Kasumi-1 (cell line): ENCODE measurements around the gene FILIP1.
A peak's percentile ranks its signal among the peaks of the same experiment; 100 is the strongest.

ENCODE experiments used
- DNase-seq, 2 experiments: peaks; one replicate each; lab custom pipeline; 2025; lab: John Stamatoyannopoulos, UW

FILIP1 gene

GRCh38 chr6:75495011-75495410 lies 1.4 kb upstream of the FILIP1 start:
- no peak for DNase-seq

GRCh38 chr6:75494290-75494689 lies 690 bp upstream of the FILIP1 start:
- no peak for DNase-seq

- DNase-seq: no peak
Observed at GRCh38 chr6:75492386-75493153, 1.0 kb downstream of the FILIP1 start.

- no peak for DNase-seq
Observed at GRCh38 chr6:75491291-75491690, 2.3 kb downstream of the FILIP1 start.

- no peak for DNase-seq
Observed at GRCh38 chr6:75490706-75491105, 2.9 kb downstream of the FILIP1 start.

GRCh38 chr6:75489025-75489424 lies 4.6 kb downstream of the FILIP1 start:
- no peak for DNase-seq

GRCh38 chr6:75488033-75488432 lies 5.6 kb downstream of the FILIP1 start:
- peak; percentile 1 to 12 for DNase-seq

GRCh38 chr6:75486850-75487518 lies 6.6 kb downstream of the FILIP1 start:
- no peak for DNase-seq

GRCh38 chr6:75484535-75484934 lies 9.1 kb downstream of the FILIP1 start:
- no peak for DNase-seq

- DNase-seq: no peak
Observed at GRCh38 chr6:75483136-75483952, 10.3 kb downstream of the FILIP1 start.

- no peak for DNase-seq
Observed at GRCh38 chr6:75481936-75482593, 11.5 kb downstream of the FILIP1 start.

- DNase-seq: no peak
Observed at GRCh38 chr6:75481394-75481793, 12.2 kb downstream of the FILIP1 start.

GRCh38 chr6:75480425-75480824 lies 13.2 kb downstream of the FILIP1 start:
- no peak for DNase-seq

GRCh38 chr6:75479712-75480111 lies 13.9 kb downstream of the FILIP1 start:
- DNase-seq: no peak

GRCh38 chr6:75478929-75479328 lies 14.7 kb downstream of the FILIP1 start:
- no peak for DNase-seq

GRCh38 chr6:75472885-75473284 lies 20.7 kb downstream of the FILIP1 start:
- DNase-seq: no peak

- DNase-seq: no peak
Observed at GRCh38 chr6:75467966-75468365, 25.6 kb downstream of the FILIP1 start.

GRCh38 chr6:75467284-75467683 lies 26.3 kb downstream of the FILIP1 start:
- no peak for DNase-seq

- no peak for DNase-seq
Observed at GRCh38 chr6:75466636-75467035, 27.0 kb downstream of the FILIP1 start.

- no peak for DNase-seq
Observed at GRCh38 chr6:75463908-75464307, 29.7 kb downstream of the FILIP1 start.

GRCh38 chr6:75463061-75463460 lies 30.5 kb downstream of the FILIP1 start:
- no peak for DNase-seq

- no peak for DNase-seq
Observed at GRCh38 chr6:75460681-75461080, 32.9 kb downstream of the FILIP1 start.
